HG02763 (cell line): ENCODE results near the gene CISD3.
"Not testable (repeated sequence)": the region's sequence is repeated elsewhere in the genome, so short reads cannot be mapped to it uniquely, and the experiment has no call there.

Experiments used
- ATAC-seq: cut with Tn5 transposase; IDR thresholded peaks from one replicate; pipeline ENCODE4 v1.9.1; 2021; ENCODE audit warnings: mild to moderate bottlenecking, moderate library complexity; ENCODE audit not compliant: unreplicated experiment

Gene CISD3

GRCh38 chr17:38707678-38708351 is 22.3 kb upstream of the CISD3 start:
- no peak for ATAC-seq

DNA sequence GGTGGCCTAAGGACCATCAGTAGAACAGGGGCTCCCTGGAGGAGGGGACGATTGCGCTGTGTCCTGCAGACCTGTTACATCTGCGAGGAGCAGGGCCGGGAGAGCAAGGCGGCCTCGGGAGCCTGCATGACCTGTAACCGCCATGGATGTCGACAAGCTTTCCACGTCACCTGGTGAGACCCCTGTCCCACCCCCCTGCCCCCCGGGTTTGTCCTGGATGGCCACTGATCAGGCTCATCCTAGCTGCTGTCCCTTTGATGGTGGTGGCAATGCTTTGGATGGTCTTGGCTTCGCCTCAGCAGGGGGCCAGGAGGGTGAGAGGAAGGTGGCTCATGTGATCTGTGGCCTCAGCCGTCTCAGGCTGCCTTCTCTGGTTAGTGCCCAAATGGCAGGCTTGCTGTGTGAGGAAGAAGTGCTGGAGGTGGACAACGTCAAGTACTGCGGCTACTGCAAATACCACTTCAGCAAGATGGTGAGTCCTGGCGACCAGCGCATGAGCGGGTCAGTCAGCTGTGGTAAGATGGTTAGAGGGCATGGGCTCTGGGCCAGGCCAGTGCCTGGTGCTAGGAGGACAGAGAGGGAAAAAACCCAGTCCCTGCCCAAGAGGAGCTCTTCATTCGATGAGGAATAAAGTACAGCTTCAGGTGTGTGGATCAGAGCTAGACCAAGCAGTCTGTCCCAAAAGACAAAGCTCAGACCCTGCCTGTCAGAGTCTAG is 20.9 kb upstream of the CISD3 start:
- ATAC-seq: no peak

GRCh38 chr17:38709864-38710603 is 20.1 kb upstream of the CISD3 start:
- ATAC-seq: no peak

DNA sequence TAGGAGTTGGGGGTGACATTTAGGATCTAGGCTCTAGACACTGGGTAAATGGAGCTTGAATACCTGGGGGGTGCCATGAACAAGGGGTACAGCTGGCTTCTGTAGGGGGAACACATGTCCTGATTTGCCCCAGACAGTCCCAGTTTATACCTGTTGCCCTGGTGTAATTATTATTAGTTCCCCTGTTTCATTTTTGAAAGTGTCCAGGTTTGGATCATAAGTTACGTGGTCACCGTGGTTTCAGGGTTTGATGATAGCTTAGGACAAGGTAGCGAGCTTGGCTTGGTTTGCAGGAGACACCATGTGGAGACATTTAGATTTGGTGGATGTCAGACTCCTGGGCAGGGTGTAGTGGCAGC is 19.6 kb upstream of the CISD3 start:
- no peak for ATAC-seq

GRCh38 chr17:38710985-38711384 is 19.2 kb upstream of the CISD3 start:
- no peak for ATAC-seq

GRCh38 chr17:38711792-38712571 is 18.2 kb upstream of the CISD3 start:
- ATAC-seq: no peak

GRCh38 chr17:38712593-38712992 is 17.5 kb upstream of the CISD3 start:
- no peak for ATAC-seq

GRCh38 chr17:38713456-38714075 is 16.6 kb upstream of the CISD3 start:
- ATAC-seq: no peak

GRCh38 chr17:38715216-38715943 is 14.8 kb upstream of the CISD3 start:
- ATAC-seq: no peak

DNA sequence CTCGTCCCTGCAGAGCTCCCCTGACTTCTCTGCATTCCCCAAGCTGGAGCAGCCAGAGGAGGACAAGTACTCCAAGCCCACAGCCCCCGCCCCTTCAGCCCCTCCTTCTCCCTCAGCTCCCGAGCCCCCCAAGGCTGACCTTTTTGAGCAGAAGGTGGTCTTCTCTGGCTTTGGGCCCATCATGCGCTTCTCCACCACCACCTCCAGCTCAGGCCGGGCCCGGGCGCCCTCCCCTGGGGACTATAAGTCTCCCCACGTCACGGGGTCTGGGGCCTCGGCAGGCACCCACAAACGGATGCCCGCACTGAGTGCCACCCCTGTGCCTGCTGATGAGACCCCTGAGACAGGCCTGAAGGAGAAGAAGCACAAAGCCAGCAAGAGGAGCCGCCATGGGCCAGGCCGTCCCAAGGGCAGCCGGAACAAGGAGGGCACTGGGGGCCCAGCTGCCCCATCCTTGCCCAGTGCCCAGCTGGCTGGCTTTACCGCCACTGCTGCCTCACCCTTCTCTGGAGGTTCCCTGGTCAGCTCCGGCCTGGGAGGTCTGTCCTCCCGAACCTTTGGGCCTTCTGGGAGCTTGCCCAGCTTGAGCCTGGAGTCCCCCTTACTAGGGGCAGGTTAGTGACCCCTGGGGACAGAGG is 13.7 kb upstream of the CISD3 start:
- no peak for ATAC-seq

DNA sequence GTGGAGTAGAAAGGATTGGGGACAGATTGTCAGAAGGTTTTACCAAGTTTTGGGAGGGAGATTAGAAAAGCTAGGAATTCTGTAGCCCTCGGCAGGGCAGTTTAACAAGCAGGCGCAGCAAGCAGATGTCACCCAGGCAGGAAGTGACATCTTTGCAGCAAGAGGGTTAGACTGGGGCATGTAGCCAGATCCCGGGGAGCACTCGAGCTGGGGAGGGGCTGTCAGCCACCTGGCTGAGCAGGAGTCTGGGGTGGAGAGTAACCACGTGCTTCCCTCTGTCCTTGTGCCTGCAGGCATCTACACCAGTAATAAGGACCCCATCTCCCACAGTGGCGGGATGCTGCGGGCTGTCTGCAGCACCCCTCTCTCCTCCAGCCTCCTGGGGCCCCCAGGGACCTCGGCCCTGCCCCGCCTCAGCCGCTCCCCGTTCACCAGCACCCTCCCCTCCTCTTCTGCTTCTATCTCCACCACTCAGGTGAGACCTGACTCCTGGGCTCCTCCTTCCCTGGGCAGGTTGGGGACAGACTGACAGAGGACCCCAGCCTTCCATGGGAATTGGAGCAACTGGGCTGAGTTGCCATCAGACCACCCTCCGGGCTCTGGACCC is 12.9 kb upstream of the CISD3 start:
- no peak for ATAC-seq

DNA sequence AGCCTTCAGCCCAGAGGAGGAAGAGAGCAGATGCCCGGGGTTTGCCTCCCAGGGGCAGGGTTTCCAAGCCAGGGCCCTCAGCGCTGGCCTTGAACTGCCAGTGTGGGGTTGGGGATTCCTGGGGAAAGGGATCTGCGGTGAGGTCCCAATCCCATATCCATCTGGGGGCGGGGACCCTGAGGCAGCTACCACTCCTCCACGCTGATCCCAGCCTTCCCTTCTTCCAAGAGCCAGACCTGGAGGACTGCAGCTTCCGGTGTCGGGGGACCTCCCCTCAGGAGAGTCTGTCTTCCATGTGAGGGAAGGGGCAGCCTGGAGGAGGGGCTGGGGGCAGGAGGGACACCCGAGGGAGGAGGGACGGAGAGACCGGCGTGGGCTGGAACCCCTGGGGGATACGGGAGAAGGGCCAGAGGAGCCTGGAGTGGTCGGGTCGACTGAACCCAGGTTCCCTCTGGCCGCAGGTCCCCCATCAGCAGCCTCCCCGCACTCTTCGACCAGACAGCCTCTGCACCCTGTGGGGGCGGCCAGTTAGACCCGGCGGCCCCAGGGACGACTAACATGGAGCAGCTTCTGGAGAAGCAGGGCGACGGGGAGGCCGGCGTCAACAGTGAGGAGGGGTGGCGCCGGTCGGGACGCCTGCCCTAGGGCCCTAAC is 10.7 kb upstream of the CISD3 start:
- no peak for ATAC-seq

DNA sequence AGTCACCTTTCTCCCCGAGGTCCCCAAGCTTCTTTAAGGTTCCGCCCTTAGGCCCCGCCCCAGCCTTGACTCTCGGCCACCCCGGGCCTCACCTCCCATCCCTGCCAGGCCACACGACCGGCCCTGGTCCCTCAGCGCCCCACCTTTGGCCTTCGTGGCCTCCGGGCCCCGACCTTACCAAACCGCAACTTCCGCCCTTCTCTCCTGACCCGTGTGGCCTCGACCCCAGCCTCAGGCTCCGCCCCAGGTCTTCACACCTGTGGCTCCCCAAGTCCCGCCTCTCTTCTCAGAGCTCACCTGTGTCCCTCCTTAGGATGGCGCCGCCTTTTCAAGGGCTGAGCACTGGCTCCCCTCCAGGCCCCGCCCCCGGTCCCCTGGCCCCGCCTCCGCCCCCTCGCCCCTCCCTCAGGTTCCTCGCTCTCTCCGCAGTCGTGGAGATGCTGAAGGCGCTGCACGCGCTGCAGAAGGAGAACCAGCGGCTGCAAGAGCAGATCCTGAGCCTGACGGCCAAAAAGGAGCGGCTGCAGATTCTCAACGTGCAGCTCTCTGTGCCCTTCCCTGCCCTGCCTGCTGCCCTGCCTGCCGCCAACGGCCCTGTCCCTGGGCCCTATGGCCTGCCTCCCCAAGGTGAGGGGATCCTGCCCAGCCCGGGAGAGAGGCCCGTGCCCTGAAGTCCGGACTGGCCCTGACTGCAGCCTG is 10.0 kb upstream of the CISD3 start:
- ATAC-seq: no peak

GRCh38 chr17:38720941-38721340 is 9.2 kb upstream of the CISD3 start:
- no peak for ATAC-seq

GRCh38 chr17:38721802-38722201 is 8.3 kb upstream of the CISD3 start:
- ATAC-seq: no peak

GRCh38 chr17:38724337-38724988 is 5.7 kb upstream of the CISD3 start:
- ATAC-seq: no peak

GRCh38 chr17:38725066-38725465 is 5.1 kb upstream of the CISD3 start:
- ATAC-seq: no peak

- not testable (repeated sequence) for ATAC-seq
Measured at GRCh38 chr17:38726145-38726544, 4.0 kb upstream of the CISD3 start.
